ENCODE measurements around the gene GNE.
"Not testable (repeated sequence)": the region's sequence is repeated elsewhere in the genome, so short reads cannot be mapped to it uniquely, and the experiment has no call there.

Gene GNE

GRCh38 chr9:36207546-36208012, 50.7 kb downstream of the GNE start:
- DNase-seq = no peak

GRCh38 chr9:36207016-36207415, 51.2 kb downstream of the GNE start:
- DNase-seq = no peak

GRCh38 chr9:36204906-36205547, 53.2 kb downstream of the GNE start:
- DNase-seq = no peak

- no peak for DNase-seq
Measured at GRCh38 chr9:36194326-36195000, 63.8 kb downstream of the GNE start.

GRCh38 chr9:36193023-36193422, 65.2 kb downstream of the GNE start:
- DNase-seq = no peak

GRCh38 chr9:36192196-36192595, 66.1 kb downstream of the GNE start:
- no peak for DNase-seq

- DNase-seq = no peak
Measured at GRCh38 chr9:36191686-36192085, 66.6 kb downstream of the GNE start.

- no peak for DNase-seq
Measured at GRCh38 chr9:36191290-36191645, 67.0 kb downstream of the GNE start.

- peak; percentile 85 for DNase-seq
Measured at GRCh38 chr9:36190388-36191289, 67.6 kb downstream of the GNE start, which contains the start of gene CLTA. Gene CLTA, plus strand, starts transcription at chr9:36190921. Its CDS starts 136 bp downstream, at chr9:36191057.

- no peak for DNase-seq
Measured at GRCh38 chr9:36189976-36190375, 68.3 kb downstream of the GNE start.

GRCh38 chr9:36188212-36188611, 70.0 kb downstream of the GNE start:
- no peak for DNase-seq

- DNase-seq = no peak
Measured at GRCh38 chr9:36187414-36187813, 70.8 kb downstream of the GNE start.

- DNase-seq = not testable (repeated sequence)
Measured at GRCh38 chr9:36180243-36180642, 78.0 kb downstream of the GNE start.

- DNase-seq = no peak
Measured at GRCh38 chr9:36177571-36177970, 80.7 kb downstream of the GNE start.

- DNase-seq = not testable (repeated sequence)
Measured at GRCh38 chr9:36176496-36176895, 81.8 kb downstream of the GNE start.

- DNase-seq = not testable (repeated sequence)
Measured at GRCh38 chr9:36175209-36175608, 83.0 kb downstream of the GNE start.

- no peak for DNase-seq
Measured at GRCh38 chr9:36174731-36175130, 83.5 kb downstream of the GNE start.

- DNase-seq = no peak
Measured at GRCh38 chr9:36174271-36174670, 84.0 kb downstream of the GNE start.

- DNase-seq = no peak
Measured at GRCh38 chr9:36173861-36174260, 84.4 kb downstream of the GNE start.

- DNase-seq = no peak
Measured at GRCh38 chr9:36170531-36170930, 87.7 kb downstream of the GNE start.

GRCh38 chr9:36169708-36170107, 88.5 kb downstream of the GNE start:
- no peak for DNase-seq

GRCh38 chr9:36169166-36169565, 89.1 kb downstream of the GNE start, which contains the start of gene CCIN:
Gene CCIN, plus strand, starts transcription at chr9:36169388. Its CDS starts 115 bp downstream, at chr9:36169503.
- DNase-seq = no peak

- DNase-seq = peak; percentile 45
Measured at GRCh38 chr9:36166168-36166927, 91.9 kb downstream of the GNE start.

All from GOT3 (cell line).